Astrocyte (in vitro differentiated cells and primary cell): ENCODE measurements around the gene NAV2. TPM values are rescaled to one million over a fixed set of nuclear protein-coding genes. Genes with fewer than 3 reads are reported as not detected.
"Not testable (repeated sequence)": the region's sequence is repeated elsewhere in the genome, so short reads cannot be mapped to it uniquely, and the experiment has no call there.

Experiments used
- DNase-seq: peaks from one replicate; pipeline ENCODE4 v3.0.0-alpha.2; 2010; ENCODE audit warnings: low read depth
- FAIRE-seq: peaks from 2 replicates; lab custom pipeline; 2011; peaks lifted over from hg19 to GRCh38; lab: Jason Lieb, UNC
- H2AFZ ChIP-seq: 2 replicates; pipeline ENCODE4 v1.6.0; 2012; ENCODE audit warnings: low read depth, low read length, inconsistent platforms
- H3K27ac ChIP-seq: 2 replicates; pipeline ENCODE4 v1.5.1; 2011; ENCODE audit warnings: low read depth, low read length, inconsistent platforms
- H3K27me3 ChIP-seq: 2 replicates; pipeline ENCODE4 v1.6.0; 2011; ENCODE audit warnings: low read length, inconsistent platforms; ENCODE audit not compliant: insufficient read depth
- H3K36me3 ChIP-seq: 2 replicates; pipeline ENCODE4 v1.5.1; 2011; ENCODE audit warnings: low read length, inconsistent platforms; ENCODE audit not compliant: insufficient read depth
- H3K4me1 ChIP-seq: 2 replicates; pipeline ENCODE4 v1.5.1; 2011; ENCODE audit warnings: low read length, inconsistent platforms; ENCODE audit not compliant: insufficient read depth
- H3K4me2 ChIP-seq: 2 replicates; pipeline ENCODE4 v1.6.0; 2012; ENCODE audit warnings: low read length, inconsistent platforms
- H3K4me3 ChIP-seq: 2 replicates; pipeline ENCODE4 v1.5.1; 2011; ENCODE audit warnings: low read depth, mild to moderate bottlenecking, low read length, inconsistent platforms; ENCODE audit not compliant: insufficient read depth
- H3K79me2 ChIP-seq: 2 replicates; pipeline ENCODE4 v1.6.0; 2012; ENCODE audit warnings: mild to moderate bottlenecking, low read length, inconsistent platforms; ENCODE audit not compliant: insufficient read depth
- H3K9ac ChIP-seq: 2 replicates; pipeline ENCODE4 v1.6.0; 2012; ENCODE audit warnings: mild to moderate bottlenecking, low read length, inconsistent platforms
- H3K9me3 ChIP-seq: 2 replicates; pipeline ENCODE4 v1.5.1; 2012; ENCODE audit warnings: low read depth, mild to moderate bottlenecking, low read length, inconsistent platforms; ENCODE audit not compliant: insufficient read depth
- H4K20me1 ChIP-seq: 2 replicates; pipeline ENCODE4 v1.6.0; 2012; ENCODE audit warnings: low read length, inconsistent platforms; ENCODE audit not compliant: insufficient read depth
- H3K27ac Mint-ChIP-seq: one replicate; pipeline ENCODE4 v1.8.0; 2021; ENCODE audit warnings: mild to moderate bottlenecking, mixed read lengths; ENCODE audit not compliant: unreplicated experiment
- H3K27me3 Mint-ChIP-seq: one replicate; pipeline ENCODE4 v1.8.0; 2021; ENCODE audit warnings: low read depth, mixed read lengths; ENCODE audit not compliant: unreplicated experiment
- H3K36me3 Mint-ChIP-seq: one replicate; pipeline ENCODE4 v1.8.0; 2021; ENCODE audit warnings: low read depth, mixed read lengths; ENCODE audit not compliant: unreplicated experiment
- H3K4me1 Mint-ChIP-seq: one replicate; pipeline ENCODE4 v1.8.0; 2021; ENCODE audit warnings: low read depth, mixed read lengths; ENCODE audit not compliant: unreplicated experiment
- H3K4me3 Mint-ChIP-seq: one replicate; pipeline ENCODE4 v1.8.0; 2021; ENCODE audit warnings: mild to moderate bottlenecking, moderate library complexity, mixed read lengths; ENCODE audit not compliant: unreplicated experiment
- H3K9me3 Mint-ChIP-seq: one replicate; pipeline ENCODE4 v1.8.0; 2021; ENCODE audit warnings: mild to moderate bottlenecking, mixed read lengths; ENCODE audit not compliant: unreplicated experiment
- EZH2 ChIP-seq: IDR thresholded peaks from 2 replicates; pipeline ENCODE4 v1.6.1; 2012; ENCODE audit warnings: mild to moderate bottlenecking, low read length, inconsistent platforms; ENCODE audit not compliant: insufficient read depth
- total RNA-seq: library from RNA; stranded (reverse); gene quantifications from 2 replicates; pipeline ENCODE4 v1.2.1, GENCODE V29; 2021
- TF ChIP-seq, protein P1 (sequence below): IDR thresholded peaks from 2 replicates; pipeline ENCODE4 v1.5.1; 2011; ENCODE audit warnings: low read depth, mild to moderate bottlenecking, inconsistent platforms, low read length, moderate library complexity; ENCODE audit not compliant: insufficient read depth

NAV2 gene
- total RNA-seq, 1 donor from 2014 or later = 20.6 TPM

GRCh38 chr11:19892387-19892786, 179.8 kb downstream of the NAV2 start:
- no peak for FAIRE-seq
- H3K27ac ChIP-seq = no peak overlapping the region
- Mint-ChIP-seq H3K4me3 (no peak overlapping the region), H3K27ac (peak overlapping the region; percentile 76), H3K36me3 (no peaks in the 10 kb centered on the region), H3K4me1 (peaks cover 34% of the 10 kb centered on the region), H3K9me3 (no peaks in the 10 kb centered on the region), H3K27me3 (no peaks in the 10 kb centered on the region)
- peak; percentile 60 for DNase-seq
- no peak overlapping the region for H3K4me3 ChIP-seq
- H4K20me1 ChIP-seq = no peaks in the 10 kb centered on the region
- TF ChIP-seq, protein P1, sequence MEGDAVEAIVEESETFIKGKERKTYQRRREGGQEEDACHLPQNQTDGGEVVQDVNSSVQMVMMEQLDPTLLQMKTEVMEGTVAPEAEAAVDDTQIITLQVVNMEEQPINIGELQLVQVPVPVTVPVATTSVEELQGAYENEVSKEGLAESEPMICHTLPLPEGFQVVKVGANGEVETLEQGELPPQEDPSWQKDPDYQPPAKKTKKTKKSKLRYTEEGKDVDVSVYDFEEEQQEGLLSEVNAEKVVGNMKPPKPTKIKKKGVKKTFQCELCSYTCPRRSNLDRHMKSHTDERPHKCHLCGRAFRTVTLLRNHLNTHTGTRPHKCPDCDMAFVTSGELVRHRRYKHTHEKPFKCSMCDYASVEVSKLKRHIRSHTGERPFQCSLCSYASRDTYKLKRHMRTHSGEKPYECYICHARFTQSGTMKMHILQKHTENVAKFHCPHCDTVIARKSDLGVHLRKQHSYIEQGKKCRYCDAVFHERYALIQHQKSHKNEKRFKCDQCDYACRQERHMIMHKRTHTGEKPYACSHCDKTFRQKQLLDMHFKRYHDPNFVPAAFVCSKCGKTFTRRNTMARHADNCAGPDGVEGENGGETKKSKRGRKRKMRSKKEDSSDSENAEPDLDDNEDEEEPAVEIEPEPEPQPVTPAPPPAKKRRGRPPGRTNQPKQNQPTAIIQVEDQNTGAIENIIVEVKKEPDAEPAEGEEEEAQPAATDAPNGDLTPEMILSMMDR = no peak
- no peak for TF ChIP-seq EZH2
- H3K27me3 ChIP-seq = no peaks in the 10 kb centered on the region
- no peak overlapping the region for H3K9ac ChIP-seq
- no peaks in the 10 kb centered on the region for H3K79me2 ChIP-seq
- no peaks in the 10 kb centered on the region for H3K36me3 ChIP-seq
- H3K4me2 ChIP-seq = peak overlapping the region; percentile 33
- peaks cover 35% of the 10 kb centered on the region for H3K4me1 ChIP-seq
- no peak overlapping the region for H2AFZ ChIP-seq
- H3K9me3 ChIP-seq = no peaks in the 10 kb centered on the region

DNA sequence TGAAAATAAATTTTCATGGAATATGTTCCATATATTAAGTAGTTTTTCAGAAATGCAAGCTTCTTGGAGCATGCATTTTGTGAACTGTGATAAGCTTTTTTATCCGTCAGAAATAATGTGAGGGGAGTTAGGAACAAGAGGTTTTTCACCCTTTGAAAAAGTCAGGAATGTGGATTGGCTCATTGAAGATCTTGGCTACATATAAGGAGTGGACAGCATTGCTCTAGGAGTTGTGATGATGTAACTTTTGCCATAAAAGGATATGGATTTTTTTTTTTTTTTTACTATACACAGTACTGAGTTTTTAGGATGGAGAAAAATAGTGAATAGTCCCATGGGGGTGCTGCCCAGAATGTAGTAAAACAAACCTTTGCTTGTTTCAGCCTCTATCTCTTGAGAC, 180.2 kb downstream of the NAV2 start:
- no peaks in the 10 kb centered on the region for H3K79me2 ChIP-seq
- Mint-ChIP-seq H3K27ac (peak overlapping the region; percentile 13), H3K4me1 (peaks cover 34% of the 10 kb centered on the region), H3K4me3 (no peak overlapping the region), H3K36me3 (no peaks in the 10 kb centered on the region), H3K27me3 (no peaks in the 10 kb centered on the region), H3K9me3 (no peaks in the 10 kb centered on the region)
- no peak overlapping the region for H3K9ac ChIP-seq
- no peak overlapping the region for H2AFZ ChIP-seq
- no peaks in the 10 kb centered on the region for H3K27me3 ChIP-seq
- no peak overlapping the region for H3K4me3 ChIP-seq
- H3K36me3 ChIP-seq = no peaks in the 10 kb centered on the region
- TF ChIP-seq, protein P1 = no peak
- TF ChIP-seq EZH2 = no peak
- H3K27ac ChIP-seq = no peak overlapping the region
- FAIRE-seq (no peak), DNase-seq (peak; percentile 59)
- no peaks in the 10 kb centered on the region for H4K20me1 ChIP-seq
- peak overlapping the region; percentile 33 for H3K4me2 ChIP-seq
- no peaks in the 10 kb centered on the region for H3K9me3 ChIP-seq
- H3K4me1 ChIP-seq = peaks cover 35% of the 10 kb centered on the region

DNA sequence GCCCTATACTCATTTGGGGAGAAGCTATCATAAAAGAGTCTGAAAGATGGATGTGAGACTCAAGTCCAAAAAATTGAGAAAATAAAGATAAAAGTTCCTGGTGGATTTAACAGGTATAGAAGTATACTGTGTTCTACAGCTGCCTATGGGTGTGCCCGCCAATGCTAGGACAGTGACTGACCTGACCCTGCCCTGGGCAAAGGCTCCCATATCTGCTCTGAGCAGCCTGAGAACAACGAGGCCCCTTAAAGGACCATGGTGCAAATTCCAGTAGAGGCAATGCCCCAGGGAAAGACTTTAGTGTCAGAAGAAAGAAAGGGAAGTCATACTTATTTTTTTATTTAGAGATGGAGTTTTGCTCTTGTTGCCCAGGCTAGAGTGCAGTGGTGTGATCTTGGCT, 181.8 kb downstream of the NAV2 start:
- FAIRE-seq = no peak
- Mint-ChIP-seq H3K27ac (no peak overlapping the region), H3K9me3 (no peaks in the 10 kb centered on the region), H3K4me1 (peaks cover 26% of the 10 kb centered on the region), H3K4me3 (no peak overlapping the region), H3K27me3 (no peaks in the 10 kb centered on the region), H3K36me3 (no peaks in the 10 kb centered on the region)
- Histone ChIP-seq H3K27ac (no peak overlapping the region), H3K79me2 (no peaks in the 10 kb centered on the region), H3K4me3 (no peak overlapping the region), H3K4me1 (peaks cover 29% of the 10 kb centered on the region), H2AFZ (no peak overlapping the region), H3K27me3 (no peaks in the 10 kb centered on the region), H3K36me3 (no peaks in the 10 kb centered on the region), H3K9me3 (no peaks in the 10 kb centered on the region), H3K4me2 (no peak overlapping the region), H4K20me1 (no peaks in the 10 kb centered on the region), H3K9ac (no peak overlapping the region)
- TF ChIP-seq, protein P1 = no peak
- TF ChIP-seq EZH2 = no peak
- DNase-seq = no peak

DNA sequence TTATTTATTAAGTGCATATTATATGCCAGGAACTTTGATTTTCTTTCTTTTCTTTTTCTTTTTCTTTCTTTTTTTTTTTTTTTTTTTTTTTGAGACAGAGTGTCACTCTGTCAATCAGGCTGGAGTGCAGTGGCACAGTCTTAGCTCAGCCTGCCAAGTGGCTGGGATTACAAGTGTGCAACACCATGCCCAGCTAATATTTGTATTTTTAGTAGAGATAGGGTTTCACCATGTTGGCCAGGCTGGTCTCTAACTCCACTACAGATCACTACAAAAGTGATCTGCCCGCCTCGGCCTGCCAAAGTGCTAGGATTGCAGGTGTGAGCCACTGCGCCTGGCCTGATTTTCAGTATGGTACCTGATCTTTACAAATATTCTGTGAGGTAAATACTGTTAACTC, 182.4 kb downstream of the NAV2 start:
- not testable (repeated sequence) for H3K79me2 ChIP-seq, H3K4me2 ChIP-seq, H3K27me3 ChIP-seq, H3K4me3 ChIP-seq, DNase-seq, H3K9me3 ChIP-seq, FAIRE-seq, H3K36me3 ChIP-seq, H4K20me1 ChIP-seq, H3K4me3 Mint-ChIP-seq, H3K9me3 Mint-ChIP-seq, H2AFZ ChIP-seq, H3K36me3 Mint-ChIP-seq, H3K27me3 Mint-ChIP-seq, H3K9ac ChIP-seq, H3K27ac ChIP-seq, H3K27ac Mint-ChIP-seq
- H3K4me1 ChIP-seq = peaks cover 23% of the 10 kb centered on the region
- peaks cover 19% of the 10 kb centered on the region for H3K4me1 Mint-ChIP-seq
